Brain microvascular endothelial cell (primary cell): Measurements from ENCODE around the gene LDLRAD4.

Source experiments
- DNase-seq: peaks from one replicate; pipeline ENCODE4 v3.0.0-alpha.2; 2020
- H3K27ac ChIP-seq: fragments of 250-450 bp; sonication (Bioruptor Pico); 2 replicates; pipeline ENCODE4 v1.5.1; 2020; ENCODE audit warnings: mild to moderate bottlenecking, moderate library complexity
- H3K27me3 ChIP-seq: fragments of 250-450 bp; sonication (Bioruptor Pico); replicated peaks from 2 replicates; pipeline ENCODE4 v1.5.1; 2020; ENCODE audit warnings: mild to moderate bottlenecking
- H3K36me3 ChIP-seq: fragments of 250-450 bp; sonication (Bioruptor Pico); replicated peaks from 2 replicates; pipeline ENCODE4 v1.5.1; 2020; ENCODE audit warnings: mild to moderate bottlenecking
- H3K4me3 ChIP-seq: 2 replicates; pipeline ENCODE4 v1.5.1; 2011; ENCODE audit warnings: low read depth, mild to moderate bottlenecking, control low read depth, low read length, moderate library complexity
- CTCF ChIP-seq: IDR thresholded peaks from 2 replicates; pipeline ENCODE4 v1.5.1; 2011; ENCODE audit warnings: low read depth, mild to moderate bottlenecking, moderate library complexity, low read length, control low read depth, inconsistent platforms; ENCODE audit errors: missing control alignments
- in situ Hi-C: cut with HindIII; loops from 2 replicates; pipeline ENCODE4 v1.10.0; 2017; ENCODE audit warnings: low sequenced_read_pairs, low pct_ligation_motif_present

Gene LDLRAD4

DNA sequence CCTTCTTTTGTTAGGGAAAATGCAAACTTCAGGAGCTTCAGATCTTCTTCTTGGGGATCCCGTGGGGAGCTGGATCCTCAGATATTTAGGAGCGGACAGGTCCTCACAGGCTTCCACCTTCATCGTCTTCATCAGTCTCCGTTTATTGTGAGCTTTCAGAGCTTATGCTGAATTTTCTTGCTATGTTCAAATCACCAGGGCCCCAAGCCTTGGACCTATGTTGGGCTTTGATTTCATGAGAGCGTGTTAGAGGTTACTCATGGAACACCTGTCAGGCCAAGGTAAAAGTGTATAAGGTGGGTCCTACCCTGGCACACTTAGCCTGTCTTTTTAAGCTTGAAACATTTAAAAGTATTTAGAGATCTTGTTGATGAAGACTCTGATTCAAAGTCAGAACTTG lies 294.9 kb downstream of the LDLRAD4 start:
- H3K36me3 ChIP-seq = no peaks in the 10 kb centered on the region
- in situ Hi-C loops = no loop called here
- no peak overlapping the region for H3K27ac ChIP-seq
- no peak for TF ChIP-seq CTCF
- no peak overlapping the region for H3K4me3 ChIP-seq
- H3K27me3 ChIP-seq = no peaks in the 10 kb centered on the region
- no peak for DNase-seq

DNA sequence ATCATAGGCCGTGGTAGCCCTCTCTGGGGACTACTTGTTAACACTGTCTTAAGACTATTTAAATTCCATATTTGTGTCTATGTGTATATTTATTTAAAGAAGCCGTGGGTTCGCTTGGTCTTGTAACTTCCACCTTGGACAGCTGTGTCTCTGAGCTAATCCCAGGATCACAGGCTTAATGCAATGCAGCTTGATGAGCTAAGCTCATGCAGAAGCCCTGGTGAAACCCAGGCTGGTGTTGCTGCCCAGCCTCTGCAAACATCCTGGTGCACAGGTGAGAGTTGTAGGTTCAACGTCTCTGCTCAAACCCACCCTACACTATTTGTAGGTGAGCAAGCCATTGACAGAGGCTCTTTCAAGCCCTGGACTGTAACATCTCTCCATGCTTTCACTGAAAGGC lies 296.0 kb downstream of the LDLRAD4 start:
- TF ChIP-seq CTCF = no peak
- no peak for DNase-seq
- Histone ChIP-seq H3K4me3 (no peak overlapping the region), H3K27ac (no peak overlapping the region), H3K27me3 (no peaks in the 10 kb centered on the region), H3K36me3 (no peaks in the 10 kb centered on the region)
- in situ Hi-C loops = no loop called here

GRCh38 chr18:13516855-13517254 lies 298.3 kb downstream of the LDLRAD4 start:
- no peaks in the 10 kb centered on the region for H3K36me3 ChIP-seq
- in situ Hi-C loops = no loop called here
- TF ChIP-seq CTCF = no peak

DNA sequence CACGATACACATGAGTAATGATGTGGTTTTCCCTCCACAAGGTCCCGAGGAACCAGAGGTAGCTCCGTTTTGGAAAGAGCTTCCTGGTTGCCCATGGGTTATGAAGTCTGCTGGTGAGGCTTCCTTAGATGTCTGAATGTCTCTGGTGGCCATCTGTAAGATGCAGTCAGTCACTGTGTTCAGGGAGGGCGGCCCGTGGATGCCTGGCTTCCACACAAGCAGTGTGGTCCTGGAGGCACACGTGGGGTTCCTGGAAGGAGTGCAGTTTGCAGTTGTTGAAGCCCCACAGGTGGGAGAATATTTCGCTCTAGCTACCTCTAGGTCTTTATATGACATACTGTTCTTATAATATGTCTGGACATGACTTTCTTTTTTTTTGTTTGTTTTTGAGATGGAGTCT lies 298.8 kb downstream of the LDLRAD4 start:
- Histone ChIP-seq H3K4me3 (no peak overlapping the region), H3K27me3 (no peaks in the 10 kb centered on the region), H3K36me3 (no peaks in the 10 kb centered on the region), H3K27ac (no peak overlapping the region)
- in situ Hi-C loops = no loop called here
- no peak for DNase-seq
- TF ChIP-seq CTCF = no peak

More at GRCh38 chr18:13516855-13517254, 298.3 kb downstream of the LDLRAD4 start:
- Histone ChIP-seq H3K27ac (no peak overlapping the region), H3K27me3 (no peaks in the 10 kb centered on the region), H3K4me3 (no peak overlapping the region)
- no peak for DNase-seq

DNA sequence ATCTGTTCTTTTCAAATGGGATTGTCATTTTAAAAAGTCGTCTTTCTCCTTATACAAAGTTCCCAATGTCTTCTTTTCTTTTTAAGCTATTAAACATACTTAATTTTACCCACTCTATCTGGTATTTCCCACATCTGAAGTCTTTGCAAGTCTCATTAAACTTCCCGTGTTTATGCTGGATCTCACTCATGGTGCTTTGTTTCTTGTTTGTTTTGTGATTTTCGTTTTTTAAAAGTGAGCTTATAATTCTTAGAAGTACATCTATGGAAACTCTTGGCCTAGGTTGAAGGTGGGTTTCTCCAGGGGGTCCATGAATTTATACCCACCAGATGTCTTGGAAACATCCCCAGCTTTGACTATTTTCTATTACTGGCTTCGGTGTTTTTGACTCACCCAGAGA lies 299.8 kb downstream of the LDLRAD4 start:
- in situ Hi-C loops = no loop called here
- no peaks in the 10 kb centered on the region for H3K36me3 ChIP-seq
- H3K27me3 ChIP-seq = no peaks in the 10 kb centered on the region
- DNase-seq = no peak
- H3K27ac ChIP-seq = no peak overlapping the region
- TF ChIP-seq CTCF = no peak
- H3K4me3 ChIP-seq = no peak overlapping the region

DNA sequence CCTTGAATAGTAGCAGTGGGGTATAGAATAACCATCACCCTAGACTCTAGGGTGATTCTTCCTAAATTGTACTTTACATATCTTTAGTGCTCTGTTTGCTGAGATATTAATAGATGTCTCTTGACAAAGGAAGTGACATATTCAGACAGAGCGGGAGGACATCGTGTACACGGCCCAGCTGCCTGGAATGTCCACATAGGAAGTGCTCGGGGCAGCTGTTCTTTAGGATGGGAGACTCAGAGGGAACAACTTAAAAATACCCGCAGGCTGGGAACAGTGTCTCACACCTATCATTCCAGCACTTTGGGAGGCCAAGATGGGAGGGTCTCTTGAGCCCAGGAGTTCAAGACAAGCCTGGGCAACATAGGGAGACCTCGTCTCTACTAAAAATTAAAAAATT lies 301.7 kb downstream of the LDLRAD4 start:
- TF ChIP-seq CTCF = no peak
- no peak overlapping the region for H3K4me3 ChIP-seq
- DNase-seq = no peak
- in situ Hi-C loops = no loop called here
- no peaks in the 10 kb centered on the region for H3K27me3 ChIP-seq
- no peak overlapping the region for H3K27ac ChIP-seq
- no peaks in the 10 kb centered on the region for H3K36me3 ChIP-seq
